SK-N-SH (cell line): Measurements from ENCODE around the gene ARHGEF37.

Experiments used
- CHD2 ChIP-seq: fragments of 150-350 bp; IDR thresholded peaks from 2 replicates; pipeline ENCODE4 v1.6.1; 2018; ENCODE audit warnings: low read length; ENCODE audit not compliant: partially characterized antibody
- CTCF ChIP-seq: fragments of 200-600 bp; sonication (generic); IDR thresholded peaks from 2 replicates; pipeline ENCODE4 v1.6.1; 2017; ENCODE audit warnings: antibody characterized with exemption, mild to moderate bottlenecking, moderate library complexity
- FOXJ3 ChIP-seq: sonication (generic); formaldehyde crosslinking; IDR thresholded peaks from 2 replicates; pipeline ENCODE4 v1.5.1; 2020; ENCODE audit warnings: mild to moderate bottlenecking, missing genetic modification reagents
- GABPA ChIP-seq: IDR thresholded peaks from 2 replicates; pipeline ENCODE4 v1.4.0; 2012; ENCODE audit warnings: low read depth, mild to moderate bottlenecking
- IRF3 ChIP-seq: fragments of 150-350 bp; IDR thresholded peaks from 2 replicates; pipeline ENCODE4 v1.6.1; 2016; ENCODE audit warnings: mild to moderate bottlenecking, low read depth, low read length
- MAX ChIP-seq: IDR thresholded peaks from 2 replicates; pipeline ENCODE4 v1.4.0; 2012; ENCODE audit warnings: low read depth
- MXI1 ChIP-seq: IDR thresholded peaks from 2 replicates; pipeline ENCODE4 v1.6.1; 2012; ENCODE audit warnings: mild to moderate bottlenecking, low read depth, low read length, improper control_type of control experiment
- NRF1 ChIP-seq: IDR thresholded peaks from 2 replicates; pipeline ENCODE4 v1.6.1; 2012; ENCODE audit warnings: low read depth, mild to moderate bottlenecking, low read length
- PBX3 ChIP-seq: IDR thresholded peaks from 2 replicates; pipeline ENCODE4; 2012
- POLR2AphosphoS5 ChIP-seq: IDR thresholded peaks from 2 replicates; pipeline ENCODE4 v1.6.1; 2012; ENCODE audit warnings: low read depth, low read length
- RAD21 ChIP-seq: IDR thresholded peaks from 2 replicates; pipeline ENCODE4 v1.6.1; 2012; ENCODE audit warnings: mild to moderate bottlenecking, low read length
- RCOR1 ChIP-seq: fragments of 150-350 bp; IDR thresholded peaks from 2 replicates; pipeline ENCODE4 v1.6.1; 2017; ENCODE audit warnings: antibody characterized with exemption, low read length
- SIN3A ChIP-seq: IDR thresholded peaks from 2 replicates; pipeline ENCODE4 v1.6.1; 2012; ENCODE audit warnings: low read depth, mild to moderate bottlenecking, low read length, moderate library complexity, borderline replicate concordance
- USF2 ChIP-seq: fragments of 150-350 bp; IDR thresholded peaks from 2 replicates; pipeline ENCODE4 v1.6.1; 2017; ENCODE audit warnings: antibody characterized with exemption, low read length, low read depth, borderline replicate concordance

GRCh38 chr5:149647334-149647733, 66.0 kb downstream of the ARHGEF37 start:
- no peak for TF ChIP-seq MXI1
- TF ChIP-seq NRF1 = no peak
- no peak for TF ChIP-seq POLR2AphosphoS5
- TF ChIP-seq CTCF = no peak
- TF ChIP-seq SIN3A = no peak
- TF ChIP-seq CHD2 = no peak
- TF ChIP-seq MAX = no peak
- TF ChIP-seq RCOR1 = no peak
- no peak for TF ChIP-seq GABPA
- TF ChIP-seq RAD21 = no peak
- TF ChIP-seq IRF3 = no peak
- TF ChIP-seq USF2 = no peak
- no peak for TF ChIP-seq FOXJ3 (CRISPR knock-in tag)
- TF ChIP-seq PBX3 = no peak
